ENCODE results near the gene TMEM184C.

Gene TMEM184C

GRCh38 chr4:147599769-147600168 lies 17.4 kb upstream of the TMEM184C start:
- DNase-seq (ENCODE audit: low spot score), result no peak

GRCh38 chr4:147605499-147605898 lies 11.7 kb upstream of the TMEM184C start:
- no peak for DNase-seq (ENCODE audit: low spot score)

DNA sequence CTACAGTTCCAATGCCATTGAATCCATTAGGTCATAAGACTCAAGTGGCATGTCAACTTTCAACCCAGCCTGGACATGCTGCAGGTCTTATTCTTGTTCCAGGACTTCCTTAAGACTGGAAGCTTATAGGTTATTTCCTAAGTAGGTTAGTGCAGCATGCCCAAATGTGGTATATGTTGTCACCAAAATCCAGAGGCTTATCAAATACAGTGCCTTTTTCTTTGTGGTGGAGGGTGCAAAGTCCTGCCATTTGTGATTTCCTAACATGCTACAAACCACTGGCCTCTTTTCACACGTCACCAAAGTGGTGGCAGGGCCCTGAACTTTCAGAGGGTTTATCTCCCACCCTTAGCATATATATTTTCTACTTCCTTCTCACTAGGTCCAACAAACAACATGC lies 9.7 kb upstream of the TMEM184C start:
- DNase-seq (ENCODE audit: low spot score), result no peak

DNA sequence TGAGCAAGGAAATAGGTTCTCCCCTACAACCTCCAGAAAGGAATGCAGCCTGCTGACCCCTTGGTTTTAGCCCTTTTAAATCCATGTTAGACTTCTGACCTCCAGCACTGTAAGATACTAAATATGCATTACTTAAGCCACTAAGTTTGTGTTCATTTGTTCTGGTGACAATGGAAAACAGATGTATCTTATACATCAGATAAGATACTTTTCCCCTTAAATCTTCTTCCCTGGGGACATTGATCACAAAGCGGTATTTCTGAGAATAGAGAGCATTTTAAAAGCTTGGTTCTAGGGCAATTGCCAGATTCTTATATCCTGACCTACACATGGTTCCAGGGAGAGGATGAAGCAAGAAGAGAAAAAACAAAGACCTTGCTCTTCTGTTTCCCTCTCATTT lies 6.5 kb upstream of the TMEM184C start:
- DNase-seq (ENCODE audit: low spot score), result no peak

GRCh38 chr4:147616849-147617172 lies 386 bp upstream of the TMEM184C start:
- no peak for DNase-seq (ENCODE audit: low spot score)

DNA sequence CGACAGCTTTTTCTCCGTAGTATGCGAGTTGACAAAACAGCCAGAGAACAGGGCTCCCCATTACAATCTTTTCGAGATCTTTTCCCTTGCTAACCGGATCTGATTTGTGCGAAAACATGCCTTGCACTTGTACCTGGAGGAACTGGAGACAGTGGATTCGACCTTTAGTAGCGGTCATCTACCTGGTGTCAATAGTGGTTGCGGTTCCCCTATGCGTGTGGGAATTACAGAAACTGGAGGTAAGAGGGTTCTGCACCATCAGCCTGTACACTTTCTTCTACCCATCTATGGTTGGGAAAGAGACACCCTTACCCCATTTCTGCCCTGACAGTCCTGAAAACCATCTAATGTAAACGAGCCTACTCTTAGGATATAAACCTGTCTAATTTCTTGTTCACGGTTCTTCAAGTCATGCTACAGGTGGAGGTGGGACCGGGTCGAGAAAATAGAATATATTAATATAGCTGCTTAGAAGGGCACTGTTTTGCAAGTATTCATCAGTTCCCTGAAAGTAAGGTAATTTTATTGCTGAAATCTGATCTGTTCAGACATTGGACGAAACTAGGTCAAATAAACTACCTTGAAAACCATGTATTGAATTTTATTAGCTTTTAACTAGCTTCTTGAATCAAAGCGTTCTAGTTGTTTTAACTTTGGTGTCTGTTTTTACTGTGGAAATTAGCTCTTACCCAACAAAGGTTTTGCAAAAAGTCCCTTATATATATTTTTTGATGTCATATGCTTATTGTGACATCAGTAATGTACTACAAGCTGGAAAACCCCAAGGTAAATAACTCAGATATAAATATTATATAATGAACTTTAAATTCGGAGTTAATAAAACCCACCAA lies 869 bp downstream of the TMEM184C start:
- DNase-seq (ENCODE audit: low spot score), result no peak

GRCh38 chr4:147620315-147620714 lies 3.1 kb downstream of the TMEM184C start:
- no peak for DNase-seq (ENCODE audit: low spot score)

DNA sequence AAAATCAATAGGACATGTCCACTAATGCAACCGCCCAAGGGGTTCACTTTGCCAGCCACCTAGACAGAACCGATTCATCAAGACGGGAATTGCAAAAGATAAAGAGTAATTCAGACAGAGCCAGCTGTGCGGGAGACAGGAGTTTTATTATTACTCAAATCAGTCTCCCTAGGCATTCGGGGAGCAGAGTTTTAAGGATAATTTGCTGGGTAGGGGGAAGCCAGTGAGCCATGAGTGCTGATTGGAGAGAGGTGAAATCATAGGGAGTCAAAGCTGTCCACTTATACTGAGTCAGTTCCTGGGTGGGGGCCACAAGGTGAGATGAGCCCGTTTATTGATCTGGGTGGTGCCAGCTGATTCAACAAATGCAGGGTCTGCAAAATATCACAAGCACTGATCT lies 8.5 kb downstream of the TMEM184C start:
- DNase-seq (ENCODE audit: low spot score), result no peak

- DNase-seq (ENCODE audit: low spot score), result no peak
Observed at GRCh38 chr4:147626903-147627302, 9.7 kb downstream of the TMEM184C start.

DNA sequence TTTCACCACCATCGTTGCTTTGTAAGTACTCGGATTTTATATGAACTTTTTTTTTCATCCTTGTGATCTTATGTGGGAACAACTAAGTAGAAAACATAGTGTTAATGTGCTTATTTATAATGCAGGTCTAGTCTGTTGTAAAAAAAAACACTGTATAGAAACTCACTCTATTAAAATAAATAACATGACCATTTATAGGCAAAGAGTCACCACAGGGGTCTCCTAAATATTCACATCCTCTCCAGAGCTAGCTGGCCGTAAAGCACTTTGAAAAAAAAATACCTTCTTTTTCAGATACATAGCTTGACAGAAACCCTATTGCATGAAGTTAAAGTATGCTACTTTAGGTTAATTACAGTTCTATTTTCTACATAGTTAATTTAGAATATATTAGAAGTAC lies 11.2 kb downstream of the TMEM184C start:
- DNase-seq (ENCODE audit: low spot score), result no peak

- DNase-seq (ENCODE audit: low spot score), result no peak
Observed at GRCh38 chr4:147629783-147630730, 12.9 kb downstream of the TMEM184C start.

DNA sequence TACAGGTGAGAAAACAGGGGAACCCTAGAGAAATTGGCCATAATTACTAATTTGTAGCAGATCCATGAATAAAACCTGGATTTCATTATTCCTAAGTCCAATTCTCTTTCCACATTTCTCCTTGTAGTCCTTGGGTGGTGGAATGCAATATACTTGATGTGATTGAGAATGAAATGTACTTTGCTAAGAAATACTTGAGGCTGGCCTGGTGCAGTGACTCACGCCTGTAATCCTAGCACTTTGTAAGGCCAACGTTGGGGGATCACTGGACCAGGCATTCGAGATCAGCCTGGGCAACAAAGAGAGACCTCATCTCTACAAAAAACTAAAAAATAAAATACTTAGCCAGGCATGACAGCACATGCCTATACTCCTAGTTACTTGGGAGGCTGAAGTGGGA lies 15.9 kb downstream of the TMEM184C start:
- DNase-seq (ENCODE audit: low spot score), result no peak

DNA sequence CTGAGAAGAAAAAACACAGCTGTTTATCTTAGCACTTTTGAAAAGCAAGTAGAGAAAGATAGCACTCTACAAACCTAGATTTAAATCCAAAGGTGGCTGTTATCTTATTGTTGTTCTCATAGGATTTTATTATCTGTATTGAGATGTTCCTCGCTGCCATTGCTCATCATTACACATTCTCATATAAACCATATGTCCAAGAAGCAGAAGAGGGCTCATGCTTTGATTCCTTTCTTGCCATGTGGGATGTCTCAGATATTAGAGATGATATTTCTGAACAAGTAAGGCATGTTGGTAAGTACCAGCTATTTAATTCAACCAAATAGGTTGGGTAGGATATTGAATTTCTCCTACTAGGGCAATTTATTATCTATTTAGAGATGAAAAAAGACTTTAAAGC lies 16.4 kb downstream of the TMEM184C start:
- DNase-seq (ENCODE audit: low spot score), result no peak

DNA sequence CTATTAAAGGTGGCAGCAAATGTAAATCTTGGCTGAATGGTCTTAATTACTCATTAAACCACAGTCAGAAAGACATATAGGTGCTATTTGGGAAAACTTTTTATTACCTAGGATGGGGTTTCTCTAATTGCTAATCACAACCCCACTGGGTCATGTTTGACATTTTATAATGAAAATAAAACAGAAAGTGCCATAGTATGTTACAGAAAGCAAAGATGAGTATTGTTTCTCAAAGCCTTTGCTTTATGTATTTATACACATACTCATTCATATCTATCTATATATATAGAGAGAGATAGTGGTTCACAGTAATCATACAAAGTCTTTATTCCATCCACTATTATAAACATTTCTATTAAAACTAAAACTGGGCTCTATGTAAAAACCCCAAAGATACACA lies 18.2 kb downstream of the TMEM184C start:
- no peak for DNase-seq (ENCODE audit: low spot score)

DNA sequence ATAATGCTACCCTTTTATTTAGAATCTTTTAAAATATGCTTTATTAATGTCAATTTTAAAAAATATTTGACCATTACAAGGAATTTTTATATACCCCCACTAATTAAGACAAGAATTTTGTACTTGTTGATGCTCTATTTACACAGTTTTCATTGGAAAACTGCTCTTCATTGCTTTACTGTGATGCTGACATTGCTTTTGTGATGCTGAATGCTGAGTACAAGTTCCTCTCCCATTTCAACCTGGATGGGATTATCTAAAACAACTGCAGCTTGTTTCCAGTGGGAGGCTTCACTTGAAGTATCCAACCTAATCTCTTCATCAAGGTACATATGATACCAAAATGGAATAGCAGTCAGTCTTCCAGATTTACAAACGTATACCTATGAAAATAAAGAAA lies 21.2 kb downstream of the TMEM184C start:
- no peak for DNase-seq (ENCODE audit: low spot score)

- no peak for DNase-seq (ENCODE audit: low spot score)
Observed at GRCh38 chr4:147638942-147639341, 21.7 kb downstream of the TMEM184C start.

DNA sequence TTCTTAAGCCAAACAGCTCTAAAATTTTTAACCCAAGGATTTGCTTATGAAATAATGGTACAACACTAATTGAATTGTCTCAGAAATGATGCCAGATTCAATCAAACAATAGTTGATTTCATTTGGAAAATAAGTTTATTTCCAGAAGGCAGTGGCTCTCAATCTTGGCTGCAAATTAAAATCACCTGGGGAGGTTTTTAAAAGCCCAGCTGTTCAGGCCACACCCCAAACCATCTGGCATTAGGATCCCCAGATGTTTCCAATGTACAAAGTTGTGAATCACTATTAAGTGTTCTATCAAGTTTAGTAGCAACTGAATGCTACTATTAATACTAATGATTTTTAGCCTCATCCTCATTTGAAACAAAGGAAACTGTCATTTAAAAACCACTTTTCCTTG lies 22.2 kb downstream of the TMEM184C start:
- DNase-seq (ENCODE audit: low spot score), result no peak

- no peak for DNase-seq (ENCODE audit: low spot score)
Observed at GRCh38 chr4:147640331-147640730, 23.1 kb downstream of the TMEM184C start.

DNA sequence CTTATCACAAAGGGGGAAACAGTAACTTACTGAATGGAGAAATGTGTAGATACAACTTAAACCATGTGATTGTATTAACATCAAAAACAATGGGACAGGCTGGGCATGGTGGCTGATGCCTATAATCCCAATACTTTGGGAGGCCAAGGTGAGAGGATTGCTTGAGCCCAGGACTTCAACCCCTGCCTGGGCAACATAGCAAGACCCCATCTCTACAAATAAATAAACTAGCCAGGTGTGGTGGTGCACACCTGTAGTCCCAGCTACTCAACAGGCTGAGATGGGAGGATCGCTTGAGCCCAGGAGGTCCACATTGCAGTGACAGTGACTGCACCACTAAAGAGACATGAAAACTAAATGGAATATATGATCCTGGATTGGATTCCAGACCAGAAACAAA lies 26.4 kb downstream of the TMEM184C start:
- DNase-seq (ENCODE audit: low spot score), result no peak

DNA sequence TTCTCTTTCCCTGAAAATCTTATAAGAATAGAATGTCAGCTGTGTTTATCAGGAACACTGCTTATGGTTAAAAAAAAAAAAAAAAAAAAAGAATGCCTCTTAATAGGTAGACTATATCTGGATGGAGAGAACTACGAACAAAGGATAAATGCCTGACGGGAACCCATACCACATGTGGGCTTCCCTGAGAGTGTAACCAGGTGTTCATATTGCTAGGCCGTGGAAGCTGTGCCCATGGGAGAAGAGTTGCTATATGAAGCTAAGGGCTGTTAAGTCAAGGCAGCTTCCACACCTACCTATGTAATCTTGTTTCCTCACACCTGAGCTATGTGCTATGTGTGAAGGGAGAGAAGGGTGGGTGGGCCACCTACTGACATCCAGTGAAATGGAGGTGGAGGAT lies 27.3 kb downstream of the TMEM184C start:
- no peak for DNase-seq (ENCODE audit: low spot score)

GRCh38 chr4:147645099-147645498 lies 27.9 kb downstream of the TMEM184C start:
- DNase-seq (ENCODE audit: low spot score), result no peak

GRCh38 chr4:147648656-147649055 lies 31.5 kb downstream of the TMEM184C start:
- no peak for DNase-seq (ENCODE audit: low spot score)

DNA sequence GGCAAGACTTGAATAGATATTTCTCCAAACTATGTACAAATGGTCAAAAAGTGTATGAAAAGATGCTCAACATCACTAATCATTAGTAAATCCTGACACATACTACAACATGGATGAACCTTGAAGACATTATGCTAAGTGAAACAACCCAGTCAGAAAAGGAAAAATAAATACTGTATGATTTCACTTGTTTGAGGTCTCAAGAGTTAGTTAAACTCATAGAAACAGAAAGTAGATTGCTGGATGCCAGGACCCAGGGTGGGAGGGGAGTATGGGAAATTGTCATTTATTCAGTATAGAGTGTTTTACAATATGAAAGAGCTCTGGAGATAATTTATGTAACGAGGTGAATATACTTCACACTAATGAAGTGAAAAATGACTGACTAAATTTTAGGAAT lies 34.4 kb downstream of the TMEM184C start:
- DNase-seq (ENCODE audit: low spot score), result no peak

Measured in CD4-positive, alpha-beta T cell treated with Interleukin-2 at 100 ng/mL for 4 hours (primary cell).